Testis (tissue), 2 donors: ENCODE results near the gene MEP1A.

Experiments
- CTCF ChIP-seq, 3 experiments: fragments of 450-650 bp in 2 of 3; fragments of 200-600 bp in 1 of 3; sonication (generic) in 1 of 3; IDR thresholded peaks; one replicate each; pipeline ENCODE4 v1.5.1; 2016 to 2019; ENCODE audit warnings: antibody characterized with exemption in 3 of 3, mild to moderate bottlenecking in 2 of 3, moderate library complexity in 1 of 3
- POLR2A ChIP-seq: fragments of 450-650 bp; IDR thresholded peaks from one replicate; pipeline ENCODE4 v1.6.1; 2017; ENCODE audit warnings: antibody characterized with exemption, mild to moderate bottlenecking, moderate library complexity

GRCh38 chr6:46748940-46749503 is 44.2 kb upstream of the MEP1A start:
- TF ChIP-seq POLR2A (no peak), CTCF (IDR thresholded peaks at IDR 0.05) (no peak)
